H1 (cell line): ENCODE results near the gene NPS.

ENCODE experiments used
- CBX5 ChIP-seq: fragments of 300-800, 300-1000 bp; sonication (generic); IDR thresholded peaks from 2 replicates; pipeline ENCODE4 v1.7.1; 2016; ENCODE audit warnings: antibody characterized with exemption, low read length, low read depth
- EP300 ChIP-seq, 2 experiments: IDR thresholded peaks; 1 replicate in 1 of 2; 2 replicates in 1 of 2; pipeline ENCODE4 v1.6.1; 2011 to 2012; ENCODE audit warnings: low read depth in 2 of 2, low read length in 2 of 2, mild to moderate bottlenecking in 2 of 2, borderline replicate concordance in 1 of 2, inconsistent platforms in 1 of 2, moderate library complexity in 1 of 2
- EZH2 ChIP-seq: fragments of 200-600 bp; sonication (generic); IDR thresholded peaks from 2 replicates; pipeline ENCODE4 v1.7.1; 2012; ENCODE audit warnings: low read depth, mild to moderate bottlenecking, moderate library complexity, low read length, inconsistent platforms; ENCODE audit not compliant: severe bottlenecking
- GABPA ChIP-seq: IDR thresholded peaks from 2 replicates; pipeline ENCODE4 v1.6.1; 2011; ENCODE audit warnings: mild to moderate bottlenecking, low read length, moderate library complexity, borderline replicate concordance; ENCODE audit not compliant: insufficient read depth
- HDAC2 ChIP-seq, 2 experiments: fragments of 300-600 bp in 1 of 2; sonication (generic) in 1 of 2; IDR thresholded peaks; 2 replicates each; pipeline ENCODE4 v1.6.1; 2011 to 2012; ENCODE audit warnings: low read depth in 2 of 2, low read length in 2 of 2, mild to moderate bottlenecking in 2 of 2, moderate library complexity in 2 of 2, borderline replicate concordance in 1 of 2, inconsistent platforms in 1 of 2
- POLR2AphosphoS5 ChIP-seq: IDR thresholded peaks from 2 replicates; pipeline ENCODE4 v1.6.1; 2011; ENCODE audit warnings: low read depth, low read length
- RAD21 ChIP-seq, 2 experiments: IDR thresholded peaks in 1 of 2; conservative IDR thresholded peaks in 1 of 2; 2 replicates each; pipeline ENCODE4 v1.6.1; 2011; ENCODE audit warnings: low read depth in 2 of 2, low read length in 2 of 2, improper control_type of control experiment in 1 of 2, inconsistent platforms in 1 of 2, mild to moderate bottlenecking in 1 of 2, moderate library complexity in 1 of 2
- RBBP5 ChIP-seq: IDR thresholded peaks from 2 replicates; pipeline ENCODE4 v1.7.1; 2012; ENCODE audit warnings: low read depth, mild to moderate bottlenecking, inconsistent platforms, low read length, moderate library complexity, borderline replicate concordance
- RNF2 ChIP-seq: fragments of 200-900, 300-1000 bp; sonication (generic); IDR thresholded peaks from 2 replicates; pipeline ENCODE4 v1.7.1; 2016; ENCODE audit warnings: borderline replicate concordance, low read depth, mild to moderate bottlenecking, antibody characterized with exemption, low read length; ENCODE audit not compliant: poor library complexity, severe bottlenecking; ENCODE audit errors: missing control alignments
- TEAD4 ChIP-seq: IDR thresholded peaks from 2 replicates; pipeline ENCODE4 v1.6.1; 2012; ENCODE audit warnings: low read depth, low read length, inconsistent platforms, mixed read lengths
- TF ChIP-seq, protein P1 (sequence below): IDR thresholded peaks from 2 replicates; pipeline ENCODE4 v1.6.1; 2012; ENCODE audit warnings: inconsistent platforms
- TF ChIP-seq, protein P2 (sequence below): IDR thresholded peaks from 2 replicates; pipeline ENCODE4 v1.6.1; 2011; ENCODE audit warnings: low read length, improper control_type of control experiment
- TF ChIP-seq, protein P3 (sequence below), 3 experiments: IDR thresholded peaks; 1 replicate in 2 of 3; 2 replicates in 1 of 3; pipeline versions ENCODE4 v1.5.1 to v1.6.1; 2011; ENCODE audit warnings: low read length in 3 of 3, mild to moderate bottlenecking in 3 of 3, inconsistent platforms in 2 of 3, low read depth in 1 of 3, moderate library complexity in 1 of 3; ENCODE audit not compliant: insufficient read depth in 1 of 3; ENCODE audit errors: control extremely low read depth in 1 of 3
- TF ChIP-seq, protein P4 (sequence below): IDR thresholded peaks from 2 replicates; pipeline ENCODE4 v1.6.1; 2011; ENCODE audit warnings: low read depth, mild to moderate bottlenecking, low read length; ENCODE audit not compliant: insufficient read depth

DNA sequence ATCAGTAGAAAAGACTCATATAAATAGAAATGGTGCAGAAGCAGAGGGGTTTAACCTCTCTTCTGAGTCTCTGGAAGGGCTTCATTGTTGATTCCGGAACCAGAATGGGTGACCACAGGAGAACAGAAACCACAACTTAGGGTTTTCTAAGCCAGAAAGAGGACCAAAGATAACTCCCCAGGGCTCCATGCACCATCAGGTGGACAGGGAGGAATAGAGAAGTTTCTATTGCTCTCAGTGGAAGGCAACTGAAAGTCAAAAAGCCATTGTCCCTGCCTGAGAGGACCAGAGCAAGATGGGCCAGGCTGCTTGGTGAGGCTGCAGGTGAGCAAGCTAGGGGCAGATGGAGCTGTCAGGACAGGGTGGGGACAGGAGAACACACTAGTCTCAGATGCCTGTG is 14.6 kb upstream of the NPS start:
- no peak for TF ChIP-seq RAD21 (IDR thresholded peaks at IDR 0.05 in 1 of 2, conservative IDR thresholded peaks at IDR 0.05 in 1 of 2; ENCODE audit: low read depth in 2 of 2, low read length in 2 of 2)
- no peak for TF ChIP-seq EP300 (IDR thresholded peaks at IDR 0.05; ENCODE audit: borderline replicate concordance in 1 of 2, low read depth in 2 of 2, low read length in 2 of 2)
- TF ChIP-seq, protein P1, sequence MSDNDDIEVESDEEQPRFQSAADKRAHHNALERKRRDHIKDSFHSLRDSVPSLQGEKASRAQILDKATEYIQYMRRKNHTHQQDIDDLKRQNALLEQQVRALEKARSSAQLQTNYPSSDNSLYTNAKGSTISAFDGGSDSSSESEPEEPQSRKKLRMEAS, result no peak
- no peak for TF ChIP-seq EZH2
- TF ChIP-seq RNF2, result no peak
- TF ChIP-seq POLR2AphosphoS5, result no peak
- TF ChIP-seq, protein P2, sequence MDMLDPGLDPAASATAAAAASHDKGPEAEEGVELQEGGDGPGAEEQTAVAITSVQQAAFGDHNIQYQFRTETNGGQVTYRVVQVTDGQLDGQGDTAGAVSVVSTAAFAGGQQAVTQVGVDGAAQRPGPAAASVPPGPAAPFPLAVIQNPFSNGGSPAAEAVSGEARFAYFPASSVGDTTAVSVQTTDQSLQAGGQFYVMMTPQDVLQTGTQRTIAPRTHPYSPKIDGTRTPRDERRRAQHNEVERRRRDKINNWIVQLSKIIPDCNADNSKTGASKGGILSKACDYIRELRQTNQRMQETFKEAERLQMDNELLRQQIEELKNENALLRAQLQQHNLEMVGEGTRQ, result no peak
- no peak for TF ChIP-seq RBBP5
- TF ChIP-seq, protein P3, sequence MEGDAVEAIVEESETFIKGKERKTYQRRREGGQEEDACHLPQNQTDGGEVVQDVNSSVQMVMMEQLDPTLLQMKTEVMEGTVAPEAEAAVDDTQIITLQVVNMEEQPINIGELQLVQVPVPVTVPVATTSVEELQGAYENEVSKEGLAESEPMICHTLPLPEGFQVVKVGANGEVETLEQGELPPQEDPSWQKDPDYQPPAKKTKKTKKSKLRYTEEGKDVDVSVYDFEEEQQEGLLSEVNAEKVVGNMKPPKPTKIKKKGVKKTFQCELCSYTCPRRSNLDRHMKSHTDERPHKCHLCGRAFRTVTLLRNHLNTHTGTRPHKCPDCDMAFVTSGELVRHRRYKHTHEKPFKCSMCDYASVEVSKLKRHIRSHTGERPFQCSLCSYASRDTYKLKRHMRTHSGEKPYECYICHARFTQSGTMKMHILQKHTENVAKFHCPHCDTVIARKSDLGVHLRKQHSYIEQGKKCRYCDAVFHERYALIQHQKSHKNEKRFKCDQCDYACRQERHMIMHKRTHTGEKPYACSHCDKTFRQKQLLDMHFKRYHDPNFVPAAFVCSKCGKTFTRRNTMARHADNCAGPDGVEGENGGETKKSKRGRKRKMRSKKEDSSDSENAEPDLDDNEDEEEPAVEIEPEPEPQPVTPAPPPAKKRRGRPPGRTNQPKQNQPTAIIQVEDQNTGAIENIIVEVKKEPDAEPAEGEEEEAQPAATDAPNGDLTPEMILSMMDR (IDR thresholded peaks at IDR 0.05; ENCODE audit: control extremely low read depth in 1 of 3, insufficient read depth in 1 of 3, low read depth in 1 of 3, low read length in 3 of 3), result no peak
- no peak for TF ChIP-seq TEAD4
- no peak for TF ChIP-seq CBX5
- TF ChIP-seq, protein P4, sequence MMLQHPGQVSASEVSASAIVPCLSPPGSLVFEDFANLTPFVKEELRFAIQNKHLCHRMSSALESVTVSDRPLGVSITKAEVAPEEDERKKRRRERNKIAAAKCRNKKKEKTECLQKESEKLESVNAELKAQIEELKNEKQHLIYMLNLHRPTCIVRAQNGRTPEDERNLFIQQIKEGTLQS, result no peak
- no peak for TF ChIP-seq HDAC2 (IDR thresholded peaks at IDR 0.05; ENCODE audit: borderline replicate concordance in 1 of 2, low read depth in 2 of 2, low read length in 2 of 2)
- no peak for TF ChIP-seq GABPA
